HG02943 (cell line): Measurements from ENCODE around the gene PHLPP1.
"Not testable (repeated sequence)": the region's sequence is repeated elsewhere in the genome, so short reads cannot be mapped to it uniquely, and the experiment has no call there.

Experiments used
- ATAC-seq: cut with Tn5 transposase; IDR thresholded peaks from one replicate; pipeline ENCODE4 v1.9.1; 2021; ENCODE audit warnings: mild to moderate bottlenecking, low read depth, moderate library complexity; ENCODE audit not compliant: unreplicated experiment

The PHLPP1 gene

GRCh38 chr18:62715436-62715758 is at the start of gene PHLPP1:
Gene PHLPP1 (plus strand): TSS chr18:62715541. CDS start chr18:62715684, 143 bp downstream.
- ATAC-seq, result peak; percentile 29

- no peak for ATAC-seq
These were observed 46.1 kb upstream of the PHLPP1 start for GRCh38 chr18:62669225-62669624.

- ATAC-seq, result no peak
These were observed 44.8 kb upstream of the PHLPP1 start for GRCh38 chr18:62670573-62670972.

- no peak for ATAC-seq
These were observed 42.7 kb upstream of the PHLPP1 start for GRCh38 chr18:62672600-62672999.

GRCh38 chr18:62678847-62679485 is 36.4 kb upstream of the PHLPP1 start:
- ATAC-seq, result no peak

GRCh38 chr18:62682371-62682770 is 33.0 kb upstream of the PHLPP1 start:
- no peak for ATAC-seq

GRCh38 chr18:62683935-62684334 is 31.4 kb upstream of the PHLPP1 start:
- no peak for ATAC-seq

- no peak for ATAC-seq
These were observed 26.5 kb upstream of the PHLPP1 start for GRCh38 chr18:62688743-62689317.

GRCh38 chr18:62690236-62690815 is 25.0 kb upstream of the PHLPP1 start:
- ATAC-seq, result no peak

- ATAC-seq, result no peak
These were observed 21.7 kb upstream of the PHLPP1 start for GRCh38 chr18:62693659-62694058.

- no peak for ATAC-seq
These were observed 17.7 kb upstream of the PHLPP1 start for GRCh38 chr18:62697636-62698035.

GRCh38 chr18:62702259-62702658 is 13.1 kb upstream of the PHLPP1 start:
- no peak for ATAC-seq

GRCh38 chr18:62706879-62707278 is 8.5 kb upstream of the PHLPP1 start:
- not testable (repeated sequence) for ATAC-seq

GRCh38 chr18:62709908-62710307 is 5.4 kb upstream of the PHLPP1 start:
- ATAC-seq, result not testable (repeated sequence)

- ATAC-seq, result no peak
These were observed 4.9 kb upstream of the PHLPP1 start for GRCh38 chr18:62710417-62710816.

GRCh38 chr18:62711781-62712180 is 3.6 kb upstream of the PHLPP1 start:
- no peak for ATAC-seq

GRCh38 chr18:62713651-62714247 is 1.6 kb upstream of the PHLPP1 start:
- no peak for ATAC-seq

- peak; percentile 70 for ATAC-seq
These were observed 488 bp upstream of the PHLPP1 start for GRCh38 chr18:62714671-62715435.

GRCh38 chr18:62715759-62716615 is 646 bp downstream of the PHLPP1 start:
- ATAC-seq, result peak; percentile 27

- no peak for ATAC-seq
These were observed 1.4 kb downstream of the PHLPP1 start for GRCh38 chr18:62716619-62717168.
